Mucosa of rectum (tissue), 2 donors: Measurements from ENCODE around the gene ADIG.

ENCODE experiments used
- H3K27ac ChIP-seq, 2 donors: one replicate each; pipeline ENCODE4 v1.7.0; 2013; ENCODE audit warnings: inconsistent platforms in 2 of 2, low read depth in 2 of 2, low read length in 2 of 2
- H3K27me3 ChIP-seq, 2 donors: one replicate each; pipeline ENCODE4 v1.7.0; 2013; ENCODE audit warnings: low read length in 2 of 2; ENCODE audit not compliant: control insufficient read depth in 2 of 2, insufficient read depth in 2 of 2
- H3K36me3 ChIP-seq, 2 donors: one replicate each; pipeline ENCODE4 v1.7.0; 2013; ENCODE audit warnings: low read length in 2 of 2; ENCODE audit not compliant: control insufficient read depth in 2 of 2, insufficient read depth in 2 of 2
- H3K4me1 ChIP-seq, 2 donors: one replicate each; pipeline ENCODE4 v1.7.0; 2013; ENCODE audit warnings: low read length in 2 of 2, mild to moderate bottlenecking in 1 of 2; ENCODE audit not compliant: control insufficient read depth in 2 of 2, insufficient read depth in 2 of 2
- H3K4me3 ChIP-seq, 2 donors: one replicate each; pipeline ENCODE4 v1.7.0; 2013; ENCODE audit warnings: low read length in 2 of 2
- H3K9ac ChIP-seq, 2 donors: one replicate each; pipeline ENCODE4 v1.7.0; 2013; ENCODE audit warnings: low read length in 2 of 2, low read depth in 1 of 2, mild to moderate bottlenecking in 1 of 2
- H3K9me3 ChIP-seq, 2 donors: one replicate each; pipeline ENCODE4 v1.7.0; 2013; ENCODE audit warnings: low read length in 2 of 2; ENCODE audit not compliant: control insufficient read depth in 2 of 2
- donor health status: healthy.
- donor health status: Normal muscosa, but diverticular disease.

ADIG gene

DNA sequence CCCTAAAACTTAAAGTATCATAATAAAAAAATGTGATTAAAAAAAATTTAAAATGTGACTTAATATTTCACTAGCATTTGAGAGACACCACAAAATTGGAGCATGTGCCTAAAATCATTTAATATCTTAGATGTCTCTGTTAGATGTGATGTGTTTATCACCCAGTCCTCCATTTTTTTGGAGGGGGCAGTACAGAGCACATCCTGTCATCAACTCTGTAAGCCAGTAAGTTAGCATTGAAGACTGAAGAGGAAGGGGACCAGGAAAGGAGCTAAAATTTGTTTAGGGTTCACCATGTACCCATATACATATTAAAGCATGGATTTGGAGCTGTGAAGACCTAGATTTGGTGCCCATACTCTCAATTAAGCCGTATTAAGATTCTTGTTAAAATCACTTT is 30.7 kb upstream of the ADIG start:
- H3K9me3 ChIP-seq, result no peaks in the 10 kb centered on the region
- no peaks in the 10 kb centered on the region for H3K27me3 ChIP-seq
- H3K27ac ChIP-seq, result no peak overlapping the region
- no peak overlapping the region for H3K9ac ChIP-seq
- no peaks in the 10 kb centered on the region for H3K4me1 ChIP-seq
- no peak overlapping the region for H3K4me3 ChIP-seq
- H3K36me3 ChIP-seq, result peaks cover 76 to 81% of the 10 kb centered on the region in 2 donors

DNA sequence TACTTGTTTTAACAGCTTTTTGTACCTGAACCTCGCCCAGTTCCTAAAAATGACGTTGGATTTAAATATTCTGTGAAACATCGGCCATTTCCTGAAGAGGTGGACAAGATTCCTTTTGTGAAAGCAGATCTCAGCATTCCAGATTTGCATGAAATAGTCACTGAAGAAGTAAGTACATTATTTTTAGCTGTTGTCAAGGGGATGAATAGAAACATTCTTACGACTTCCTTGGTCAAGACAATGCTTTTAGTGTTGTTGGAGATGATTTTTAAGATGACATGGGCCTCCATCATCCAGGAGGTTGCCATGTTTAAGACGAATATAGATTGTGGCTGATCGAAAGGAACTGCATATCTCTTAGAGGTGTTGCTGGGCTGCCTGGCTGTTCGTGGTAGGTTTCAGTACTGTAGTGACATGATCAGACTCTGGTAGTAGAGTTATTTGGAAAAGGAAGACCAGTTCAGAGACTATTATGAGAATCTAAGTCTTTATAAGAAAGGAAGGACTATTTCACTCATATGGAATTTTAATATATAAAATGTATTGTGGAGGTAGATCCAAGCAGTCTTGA is 29.9 kb upstream of the ADIG start:
- H3K9me3 ChIP-seq, result no peaks in the 10 kb centered on the region
- H3K36me3 ChIP-seq, result peaks cover 67 to 80% of the 10 kb centered on the region in 2 donors
- H3K27ac ChIP-seq, result no peak overlapping the region
- H3K27me3 ChIP-seq, result no peaks in the 10 kb centered on the region
- H3K4me1 ChIP-seq, result no peaks in the 10 kb centered on the region
- H3K9ac ChIP-seq, result no peak overlapping the region
- H3K4me3 ChIP-seq, result no peak overlapping the region

- no peak overlapping the region for H3K27ac ChIP-seq
- no peaks in the 10 kb centered on the region for H3K9me3 ChIP-seq
- H3K36me3 ChIP-seq, result peaks cover 56 to 84% of the 10 kb centered on the region in 2 donors
- H3K4me1 ChIP-seq, result no peaks in the 10 kb centered on the region
- no peaks in the 10 kb centered on the region for H3K27me3 ChIP-seq
- H3K9ac ChIP-seq, result no peak overlapping the region
- H3K4me3 ChIP-seq, result no peak overlapping the region
Observed at GRCh38 chr20:38554986-38555385, 26.0 kb upstream of the ADIG start.

GRCh38 chr20:38555395-38555794 is 25.6 kb upstream of the ADIG start:
- H3K9me3 ChIP-seq, result no peaks in the 10 kb centered on the region

GRCh38 chr20:38557174-38557573 is 23.8 kb upstream of the ADIG start:
- no peaks in the 10 kb centered on the region for H3K27me3 ChIP-seq
- H3K4me1 ChIP-seq, result no peaks in the 10 kb centered on the region
- H3K4me3 ChIP-seq, result no peak overlapping the region
- H3K36me3 ChIP-seq, result peaks cover 42 to 81% of the 10 kb centered on the region in 2 donors
- no peaks in the 10 kb centered on the region for H3K9me3 ChIP-seq
- H3K27ac ChIP-seq, result no peak overlapping the region
- no peak overlapping the region for H3K9ac ChIP-seq

More at GRCh38 chr20:38555395-38555794, 25.6 kb upstream of the ADIG start:
- no peak overlapping the region for H3K9ac ChIP-seq
- H3K27me3 ChIP-seq, result no peaks in the 10 kb centered on the region
- no peak overlapping the region for H3K27ac ChIP-seq
- H3K4me3 ChIP-seq, result no peak overlapping the region
- H3K4me1 ChIP-seq, result no peaks in the 10 kb centered on the region
- H3K36me3 ChIP-seq, result peaks cover 56 to 87% of the 10 kb centered on the region in 2 donors

DNA sequence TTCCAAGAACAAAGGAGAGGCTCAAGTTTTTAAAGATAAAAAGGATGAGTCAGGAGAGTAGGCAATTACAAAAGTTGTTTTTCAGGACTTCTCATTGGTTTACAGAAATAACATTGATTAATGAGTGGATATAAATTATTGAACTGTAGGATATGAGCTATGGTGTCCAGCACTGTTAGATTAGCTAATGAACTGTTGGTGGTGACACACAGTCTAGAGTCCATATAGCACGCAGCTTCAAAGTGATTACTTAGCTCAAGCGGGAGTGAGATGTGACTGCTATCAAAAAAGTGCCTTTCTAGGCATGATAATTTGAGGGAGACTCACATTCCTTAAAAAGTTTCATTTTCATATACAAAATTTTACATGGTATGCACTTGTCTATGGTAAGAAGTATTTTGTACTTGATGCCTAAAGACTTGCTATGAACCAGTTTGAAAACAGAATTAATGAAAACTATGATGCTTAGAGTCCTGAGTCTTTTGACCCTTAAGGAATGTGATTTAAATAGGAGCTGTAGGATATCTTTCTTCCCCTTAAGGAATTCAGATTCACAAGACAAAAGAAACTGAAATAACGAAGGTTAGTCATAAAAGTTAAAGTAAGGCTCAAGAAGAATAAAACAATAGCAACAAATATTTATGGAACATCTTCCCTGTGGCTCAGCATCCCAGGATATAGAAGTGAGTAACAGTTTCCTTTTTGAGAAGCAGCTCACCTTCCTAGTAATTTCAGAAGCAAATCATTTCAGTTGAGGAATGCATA is 22.2 kb upstream of the ADIG start:
- Histone ChIP-seq H3K4me1 (no peaks in the 10 kb centered on the region), H3K4me3 (no peak overlapping the region), H3K27ac (no peak overlapping the region), H3K9ac (no peak overlapping the region), H3K9me3 (no peaks in the 10 kb centered on the region), H3K36me3 (peaks cover 34 to 80% of the 10 kb centered on the region in 2 donors), H3K27me3 (no peaks in the 10 kb centered on the region)

- no peak overlapping the region for H3K4me3 ChIP-seq
- H3K9ac ChIP-seq, result no peak overlapping the region
Observed at GRCh38 chr20:38559764-38560163, 21.2 kb upstream of the ADIG start.

GRCh38 chr20:38563802-38564431 is 17.1 kb upstream of the ADIG start:
- Histone ChIP-seq H3K9ac (no peak overlapping the region), H3K27ac (no peak overlapping the region), H3K27me3 (no peaks in the 10 kb centered on the region), H3K9me3 (no peaks in the 10 kb centered on the region), H3K4me3 (no peak overlapping the region), H3K4me1 (no peaks in the 10 kb centered on the region), H3K36me3 (peaks cover 27 to 68% of the 10 kb centered on the region in 2 donors)

More at GRCh38 chr20:38559764-38560163, 21.2 kb upstream of the ADIG start:
- Histone ChIP-seq H3K4me1 (no peaks in the 10 kb centered on the region), H3K9me3 (no peaks in the 10 kb centered on the region), H3K27me3 (no peaks in the 10 kb centered on the region), H3K27ac (no peak overlapping the region), H3K36me3 (peaks cover 27 to 76% of the 10 kb centered on the region in 2 donors)

DNA sequence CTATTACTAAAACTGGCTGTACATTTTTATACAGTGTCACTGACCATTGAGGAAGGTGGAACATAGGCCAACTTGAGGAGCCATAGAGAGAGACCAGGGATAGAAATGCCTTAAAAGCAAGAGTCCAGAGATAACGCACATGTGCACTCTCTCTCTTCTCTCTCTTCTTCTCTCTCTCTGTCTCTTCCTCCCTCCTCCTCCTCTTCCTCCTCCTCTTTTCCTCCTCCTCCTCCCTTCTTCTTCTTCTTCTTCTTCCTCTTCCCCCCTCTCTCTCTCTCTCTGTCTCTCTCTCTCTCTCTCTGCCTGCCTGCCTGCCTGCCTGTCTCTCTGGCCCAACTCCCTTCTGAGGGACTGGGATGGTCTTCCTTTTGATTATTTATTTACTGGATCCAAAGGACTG is 16.3 kb upstream of the ADIG start:
- no peak overlapping the region for H3K9ac ChIP-seq
- H3K27me3 ChIP-seq, result no peaks in the 10 kb centered on the region
- H3K9me3 ChIP-seq, result no peaks in the 10 kb centered on the region
- H3K27ac ChIP-seq, result no peak overlapping the region
- no peak overlapping the region for H3K4me3 ChIP-seq
- no peaks in the 10 kb centered on the region for H3K4me1 ChIP-seq
- peaks cover 29 to 65% of the 10 kb centered on the region in 2 donors for H3K36me3 ChIP-seq

DNA sequence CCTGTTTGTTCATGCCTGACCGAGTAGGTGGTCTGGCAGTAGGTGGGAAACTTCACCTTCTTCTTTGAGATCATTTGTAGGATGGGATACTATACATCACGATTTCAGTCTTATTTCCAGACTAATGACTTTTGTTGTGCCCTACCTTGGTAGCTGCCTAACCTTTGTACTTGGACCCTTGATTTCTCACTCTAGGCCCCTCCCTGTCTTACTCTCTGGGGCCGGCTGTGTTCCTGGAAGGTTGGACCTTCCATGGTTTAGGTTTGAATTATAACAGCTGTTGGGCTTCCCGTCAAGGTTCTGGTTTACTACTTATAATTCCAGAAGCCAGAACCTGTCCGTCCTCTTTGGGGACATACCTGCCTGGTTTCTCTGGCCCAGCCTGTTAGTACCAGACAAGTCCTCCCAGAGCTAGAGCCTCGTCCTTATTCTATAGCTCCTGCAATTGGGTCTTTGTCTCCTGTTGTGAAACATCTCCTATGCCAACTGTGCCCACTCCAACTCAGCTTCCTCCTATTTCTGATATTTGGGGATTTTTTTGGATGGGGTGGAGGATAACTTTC is 14.9 kb upstream of the ADIG start:
- Histone ChIP-seq H3K36me3 (peaks cover 37 to 70% of the 10 kb centered on the region in 2 donors), H3K27me3 (no peaks in the 10 kb centered on the region), H3K4me3 (no peak overlapping the region)

More for the DNA sequence above, 14.9 kb upstream of the ADIG start:
- H3K9me3 ChIP-seq, result no peaks in the 10 kb centered on the region
- no peaks in the 10 kb centered on the region for H3K4me1 ChIP-seq
- no peak overlapping the region for H3K27ac ChIP-seq
- H3K9ac ChIP-seq, result no peak overlapping the region
